ENCODE results near the gene CYFIP1. TPM values are rescaled to one million over a fixed set of nuclear protein-coding genes. Genes with fewer than 3 reads are reported as not detected.
A peak's percentile ranks its signal among the peaks of the same experiment; 100 is the strongest.

The CYFIP1 gene
- total and polyA plus RNA-seq, 10 of the 15 experiments (the other 5 are each of a cell fraction or from before 2014, with no cell fraction given): 3.5 to 46.2 (median 28.3) TPM

DNA sequence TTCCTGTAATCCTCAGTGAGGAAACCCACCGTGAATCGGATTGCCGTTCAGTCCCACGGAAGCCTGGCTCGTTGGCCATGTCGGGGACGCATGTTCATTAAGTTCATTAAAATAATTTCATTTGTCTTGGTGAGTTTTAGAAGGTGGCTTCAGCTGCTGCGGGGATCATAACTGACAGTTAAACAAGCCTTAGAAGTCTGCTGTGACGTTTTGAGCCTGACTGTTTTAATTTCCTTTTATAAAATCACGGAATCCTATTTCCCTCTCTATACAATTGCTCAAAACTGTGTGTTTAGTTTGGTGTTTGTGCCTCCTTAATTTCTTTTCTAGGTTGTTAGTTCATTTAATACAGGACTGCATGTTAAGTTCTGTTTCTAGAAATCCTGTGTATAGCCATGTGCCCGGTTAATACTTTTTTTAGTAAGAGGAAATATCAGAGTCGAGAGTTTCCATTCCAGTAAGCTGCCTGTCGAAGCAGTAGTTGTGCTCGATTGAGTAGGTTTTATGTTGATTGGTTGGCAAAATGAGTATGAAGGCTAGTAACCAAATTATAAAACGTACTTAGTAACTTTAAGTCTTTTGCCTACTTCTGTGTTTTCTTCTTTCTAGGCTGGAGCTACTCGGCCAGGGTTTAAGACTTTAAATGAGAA lies 141.0 kb downstream of the CYFIP1 start:
- peak; percentile 11 for ATAC-seq
- DNase-seq (ENCODE audit: low read depth, low spot score): no peak
- Histone ChIP-seq H3K9me3 (replicated peaks; ENCODE audit: control insufficient read depth, insufficient read depth, low read length) (no peaks in the 10 kb centered on the region), H3K4me1 (ENCODE audit: control insufficient read depth, insufficient read depth, low read length) (peaks cover 9% of the 10 kb centered on the region), H2AFZ (ENCODE audit: control insufficient read depth, low read depth, low read length) (no peak overlapping the region), H3K36me3 (ENCODE audit: control insufficient read depth in 2 of 2, insufficient read depth in 2 of 2, low read length in 1 of 2) (peaks cover 1 to 10% of the 10 kb centered on the region in 2 experiments), H3K4me2 (ENCODE audit: control insufficient read depth, insufficient read depth) (peak overlapping the region; percentile 5), H3K9ac (ENCODE audit: control insufficient read depth, insufficient read depth, low read length) (peak overlapping the region; percentile 96), H3K27me3 (replicated peaks in 1 of 2; ENCODE audit: control insufficient read depth in 2 of 2, insufficient read depth in 2 of 2, low read length in 1 of 2) (no peaks in the 10 kb centered on the region), H4K20me1 (ENCODE audit: control insufficient read depth, insufficient read depth) (peaks cover 3% of the 10 kb centered on the region), H3K79me2 (ENCODE audit: control insufficient read depth, insufficient read depth, low read length) (peaks cover 52% of the 10 kb centered on the region), H3K4me3 (peak overlapping the region; percentile 90), H3K27ac (ENCODE audit: control insufficient read depth, insufficient read depth) (peak overlapping the region; percentile 88)
- ChIA-PET SMC1A (ENCODE audit: uncharacterized antibody, unreplicated experiment) (interaction anchor here (0.7 to 2.6 kb wide), 6 partner anchors 11 to 171 kb away, joined by 3 to 16 read pairs (median 4); partner anchors contain the start of gene NIPA1), POLR2A (interaction anchor here (0.5 to 2.0 kb wide), 6 partner anchors 39 to 241 kb away, joined by 3 to 8 read pairs (median 4); partner anchors contain the start of genes CYFIP1 and NIPA1), RAD21 (ENCODE audit: unreplicated experiment) (interaction anchor here (2.1 kb wide), 1 partner anchor 43 kb away, joined by 20 read pairs; no protein-coding TSS in a partner anchor), CTCF (interaction anchor here (2.3 kb wide), 1 partner anchor 42 kb away, joined by 9 read pairs; no protein-coding TSS in a partner anchor)
- intact Hi-C loops (cut with micrococcal nuclease; ENCODE audit: unreplicated experiment) (loop anchor here (2.0 kb wide), 2 partner anchors 28 to 42 kb away; no protein-coding TSS in a partner anchor), in situ Hi-C loops (cut with MboI) (no loop called here)
- TSS peak; percentile 85 for BruUV-seq (replicated peaks)
- under 1% methylated on average over 16 of the region's 16 CpGs for WGBS (ENCODE audit: insufficient coverage, insufficient replicate concordance, low lambda C conversion rate, missing lambda C conversion rate)
- TF ChIP-seq SMAD5 (IDR thresholded peaks at IDR 0.05; ENCODE audit: low read depth): 0 out of 2 replicates have a peak, but pooled peaks have one; percentile 9
- TF ChIP-seq BHLHE40 (IDR thresholded peaks at IDR 0.05; ENCODE audit: borderline replicate concordance in 1 of 2, low read depth in 2 of 2, low read length in 1 of 2): no peak
- TF ChIP-seq, protein P1, sequence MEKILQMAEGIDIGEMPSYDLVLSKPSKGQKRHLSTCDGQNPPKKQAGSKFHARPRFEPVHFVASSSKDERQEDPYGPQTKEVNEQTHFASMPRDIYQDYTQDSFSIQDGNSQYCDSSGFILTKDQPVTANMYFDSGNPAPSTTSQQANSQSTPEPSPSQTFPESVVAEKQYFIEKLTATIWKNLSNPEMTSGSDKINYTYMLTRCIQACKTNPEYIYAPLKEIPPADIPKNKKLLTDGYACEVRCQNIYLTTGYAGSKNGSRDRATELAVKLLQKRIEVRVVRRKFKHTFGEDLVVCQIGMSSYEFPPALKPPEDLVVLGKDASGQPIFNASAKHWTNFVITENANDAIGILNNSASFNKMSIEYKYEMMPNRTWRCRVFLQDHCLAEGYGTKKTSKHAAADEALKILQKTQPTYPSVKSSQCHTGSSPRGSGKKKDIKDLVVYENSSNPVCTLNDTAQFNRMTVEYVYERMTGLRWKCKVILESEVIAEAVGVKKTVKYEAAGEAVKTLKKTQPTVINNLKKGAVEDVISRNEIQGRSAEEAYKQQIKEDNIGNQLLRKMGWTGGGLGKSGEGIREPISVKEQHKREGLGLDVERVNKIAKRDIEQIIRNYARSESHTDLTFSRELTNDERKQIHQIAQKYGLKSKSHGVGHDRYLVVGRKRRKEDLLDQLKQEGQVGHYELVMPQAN (conservative IDR thresholded peaks at IDR 0.05): 0 out of 2 replicates have a peak, but pooled peaks have one; percentile 11
- peak; percentile 39; the same call in 1 of the 2 replicates for TF ChIP-seq MXI1 (IDR thresholded peaks at IDR 0.05; ENCODE audit: low read depth, low read length)
- TF ChIP-seq, protein P2, sequence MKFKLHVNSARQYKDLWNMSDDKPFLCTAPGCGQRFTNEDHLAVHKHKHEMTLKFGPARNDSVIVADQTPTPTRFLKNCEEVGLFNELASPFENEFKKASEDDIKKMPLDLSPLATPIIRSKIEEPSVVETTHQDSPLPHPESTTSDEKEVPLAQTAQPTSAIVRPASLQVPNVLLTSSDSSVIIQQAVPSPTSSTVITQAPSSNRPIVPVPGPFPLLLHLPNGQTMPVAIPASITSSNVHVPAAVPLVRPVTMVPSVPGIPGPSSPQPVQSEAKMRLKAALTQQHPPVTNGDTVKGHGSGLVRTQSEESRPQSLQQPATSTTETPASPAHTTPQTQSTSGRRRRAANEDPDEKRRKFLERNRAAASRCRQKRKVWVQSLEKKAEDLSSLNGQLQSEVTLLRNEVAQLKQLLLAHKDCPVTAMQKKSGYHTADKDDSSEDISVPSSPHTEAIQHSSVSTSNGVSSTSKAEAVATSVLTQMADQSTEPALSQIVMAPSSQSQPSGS (IDR thresholded peaks at IDR 0.05; ENCODE audit: low read length): 0 out of 2 replicates have a peak, but pooled peaks have one; percentile 12
- FAIRE-seq: no peak

Measured in GM12878 (cell line).